NCI-H2081 treated with DMSO at 0.1 percent for 48 hours (cell line): Measurements from ENCODE around the gene SLC16A6.
"Not testable (repeated sequence)": the region's sequence is repeated elsewhere in the genome, so short reads cannot be mapped to it uniquely, and the experiment has no call there.

Experiments
- DNase-seq: peaks from one replicate; lab custom pipeline; 2025; lab: John Stamatoyannopoulos, UW

Gene SLC16A6

DNA sequence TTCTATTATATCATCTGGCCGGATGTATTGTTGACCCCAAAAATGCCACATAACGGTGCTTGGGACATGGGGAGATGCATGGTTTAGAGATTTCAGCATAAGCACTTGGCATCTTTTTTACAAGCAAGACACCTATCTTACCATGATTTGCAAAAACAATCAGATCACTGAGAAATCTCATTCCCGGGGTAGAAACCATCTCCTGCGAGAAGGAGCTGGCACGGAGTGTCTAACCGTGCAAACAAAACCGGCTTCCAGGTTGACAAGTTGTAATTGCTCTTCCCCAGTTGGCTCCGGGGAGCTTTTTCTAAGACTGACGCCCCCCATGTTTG lies 1.0 kb downstream of the SLC16A6 start:
- DNase-seq: no peak

DNA sequence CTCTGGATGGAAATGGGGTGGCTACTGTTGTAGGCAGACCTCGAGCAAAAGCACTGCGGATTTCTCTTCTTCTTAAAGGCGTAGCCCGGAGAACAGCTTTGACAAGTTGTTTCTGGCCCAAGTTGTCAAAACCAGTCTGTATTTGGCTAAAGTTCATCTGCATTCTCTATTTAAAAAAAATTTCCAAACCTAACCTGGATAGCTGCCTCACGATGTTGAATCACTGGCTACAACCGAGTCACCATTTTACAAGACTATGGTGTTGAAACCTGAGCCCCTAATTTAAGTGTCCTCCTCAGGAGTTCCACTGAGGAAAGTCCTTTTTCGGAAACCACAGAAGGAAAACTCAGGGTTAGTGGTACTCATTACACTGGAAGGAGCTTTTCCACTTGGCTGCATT lies 1.5 kb downstream of the SLC16A6 start:
- no peak for DNase-seq

DNA sequence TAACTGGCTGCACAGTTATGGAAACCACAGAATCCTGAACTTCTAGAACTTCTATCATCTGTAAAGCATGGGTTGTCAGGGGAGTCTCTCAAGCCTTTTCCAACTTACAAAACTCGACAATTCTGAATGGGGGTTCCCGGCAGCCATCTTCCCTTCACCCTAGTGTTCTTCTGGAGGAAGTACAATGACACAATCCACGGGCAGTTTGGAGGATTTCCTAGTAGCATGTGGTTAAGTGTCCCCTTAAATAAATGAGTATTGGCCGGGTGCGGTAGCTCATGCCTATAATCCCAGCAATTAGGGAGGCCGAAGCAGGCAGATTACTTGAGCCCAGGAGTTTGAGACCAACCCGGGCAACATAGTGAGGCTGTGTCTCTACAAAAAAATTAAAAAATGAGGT lies 2.1 kb downstream of the SLC16A6 start:
- DNase-seq: no peak

DNA sequence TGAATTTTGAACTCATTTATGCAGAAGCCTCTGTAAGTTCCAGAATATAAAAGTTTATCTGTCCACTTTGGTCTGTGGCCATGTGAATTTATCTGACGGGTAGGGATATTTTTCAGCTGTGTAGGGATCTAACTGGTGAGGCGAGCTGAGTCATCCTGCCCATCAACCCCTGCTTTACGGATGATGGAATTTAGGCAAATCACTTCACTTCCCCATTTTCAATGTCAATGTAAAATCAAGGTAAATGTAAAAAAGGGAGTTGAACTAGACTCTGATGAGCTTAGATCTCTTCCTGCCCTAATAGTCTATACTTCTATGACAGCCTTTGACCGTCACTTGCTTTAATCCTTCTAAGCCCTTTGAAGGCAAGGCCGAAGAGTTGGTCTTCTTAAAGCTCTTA lies 2.6 kb downstream of the SLC16A6 start:
- no peak for DNase-seq

DNA sequence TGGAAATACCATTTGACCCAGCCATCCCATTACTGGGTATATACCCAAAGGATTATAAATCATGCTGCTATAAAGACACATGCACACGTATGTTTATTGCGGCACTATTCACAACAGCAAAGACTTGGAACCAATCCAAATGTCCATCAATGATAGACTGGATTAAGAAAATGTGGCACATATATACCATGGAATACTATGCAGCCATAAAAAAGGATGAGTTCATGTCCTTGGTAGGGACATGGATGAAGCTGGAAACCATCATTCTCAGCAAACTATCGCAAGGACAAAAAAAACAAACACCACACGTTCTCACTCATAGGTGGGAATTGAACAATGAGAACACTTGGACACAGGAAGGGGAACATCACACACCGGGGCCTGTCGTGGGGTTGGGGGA lies 9.0 kb downstream of the SLC16A6 start:
- DNase-seq: not testable (repeated sequence)

DNA sequence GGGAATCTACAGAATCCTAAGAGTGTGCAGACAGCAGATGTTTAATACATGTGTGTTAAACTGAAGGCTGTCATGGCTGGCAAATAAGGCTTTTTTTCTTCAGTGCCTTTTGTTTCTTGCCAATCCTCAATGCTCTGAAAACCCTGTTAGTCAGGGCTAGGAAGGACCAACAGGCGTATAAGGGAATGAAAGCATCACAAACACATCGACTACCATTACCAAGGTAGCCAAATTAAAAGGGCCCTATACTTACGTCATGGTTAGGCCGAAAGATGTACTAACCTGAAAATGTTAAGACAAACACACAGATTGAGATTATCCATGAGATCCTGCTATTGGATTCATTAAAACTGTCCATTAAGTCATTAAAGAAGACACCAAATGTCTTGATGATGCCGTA lies 13.1 kb downstream of the SLC16A6 start:
- no peak for DNase-seq

DNA sequence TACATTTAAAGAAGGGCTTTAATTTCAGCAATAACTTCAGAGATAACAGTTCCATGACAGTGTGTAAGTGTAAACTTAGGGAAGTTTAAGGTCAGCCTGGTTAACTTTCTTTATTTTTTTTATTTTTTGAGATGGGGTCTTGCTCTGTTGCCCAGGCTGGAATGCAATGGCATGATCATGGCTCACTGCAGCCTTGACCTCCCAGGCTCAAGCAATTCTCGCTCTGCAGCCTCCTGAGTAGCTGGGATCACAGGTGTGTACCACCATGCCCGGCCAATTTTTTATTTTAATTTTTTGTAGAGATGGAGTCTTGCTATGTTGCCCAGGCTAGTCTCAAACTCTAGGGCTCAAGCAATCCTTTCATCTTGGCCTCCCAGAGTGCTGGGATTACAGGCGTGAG lies 14.6 kb downstream of the SLC16A6 start:
- not testable (repeated sequence) for DNase-seq

DNA sequence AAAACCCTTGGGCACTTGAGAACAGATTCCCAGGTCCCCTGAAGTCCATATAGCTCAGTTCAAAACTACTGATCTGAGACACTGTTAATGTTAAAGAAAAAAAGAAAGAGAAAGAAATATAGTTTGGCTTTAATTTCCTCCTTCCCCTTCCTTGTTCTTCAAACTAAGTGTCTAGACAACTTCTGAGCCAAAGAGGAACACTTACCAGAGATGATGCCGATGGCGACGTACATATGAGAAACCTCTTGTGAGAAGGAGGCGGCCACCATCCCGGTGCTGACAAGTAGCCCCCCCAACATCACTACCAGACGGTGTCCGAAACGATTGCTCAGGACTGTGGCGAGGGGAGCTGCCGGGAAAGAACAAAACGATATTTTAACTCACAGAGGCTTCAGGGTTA lies 17.2 kb downstream of the SLC16A6 start:
- no peak for DNase-seq

DNA sequence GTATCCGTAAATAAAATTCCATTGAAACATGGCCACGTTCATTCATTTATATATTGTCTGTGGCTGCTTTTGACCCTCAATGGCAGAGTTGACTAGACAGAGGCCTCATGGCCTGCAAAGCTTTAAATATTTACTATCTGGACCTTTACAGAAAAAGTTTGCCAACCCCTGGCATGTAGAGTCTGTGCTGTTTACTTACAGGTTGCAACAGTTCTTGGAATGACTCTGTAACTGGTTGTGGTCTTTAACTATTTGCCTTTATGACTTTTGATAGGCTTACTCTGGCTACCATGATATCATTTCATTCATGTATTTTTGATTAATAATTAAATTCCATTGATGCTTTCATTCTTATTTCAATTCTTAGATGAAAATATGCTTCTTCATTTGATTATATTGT lies 25.1 kb downstream of the SLC16A6 start:
- DNase-seq: not testable (repeated sequence)

DNA sequence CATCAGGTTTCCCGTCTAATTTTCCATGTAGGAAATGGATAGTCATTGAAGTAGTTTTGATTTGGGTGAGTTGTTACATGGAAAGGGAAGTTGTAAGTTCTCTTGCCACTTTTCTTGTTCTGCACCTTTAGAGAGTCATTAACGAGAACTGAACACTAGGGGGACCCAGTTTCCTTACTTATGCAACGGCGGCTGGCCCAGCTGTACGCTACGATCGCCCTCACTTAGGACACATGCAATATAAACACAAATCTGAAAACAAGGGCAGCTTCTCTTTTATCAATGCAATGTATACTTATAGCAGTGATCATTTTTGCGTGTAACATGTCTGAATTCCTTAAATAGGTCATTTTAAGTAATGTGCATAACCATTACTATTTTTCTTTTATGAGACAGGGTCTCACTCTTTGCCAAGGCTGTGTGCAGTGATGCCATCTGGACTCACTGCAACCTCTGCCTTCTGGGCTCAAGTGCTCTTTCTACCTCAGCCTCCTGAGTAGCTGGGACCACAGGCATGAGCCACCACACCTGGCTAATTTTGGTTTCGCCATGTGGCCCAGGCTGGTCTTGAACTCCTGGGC lies 27.7 kb downstream of the SLC16A6 start:
- not testable (repeated sequence) for DNase-seq

DNA sequence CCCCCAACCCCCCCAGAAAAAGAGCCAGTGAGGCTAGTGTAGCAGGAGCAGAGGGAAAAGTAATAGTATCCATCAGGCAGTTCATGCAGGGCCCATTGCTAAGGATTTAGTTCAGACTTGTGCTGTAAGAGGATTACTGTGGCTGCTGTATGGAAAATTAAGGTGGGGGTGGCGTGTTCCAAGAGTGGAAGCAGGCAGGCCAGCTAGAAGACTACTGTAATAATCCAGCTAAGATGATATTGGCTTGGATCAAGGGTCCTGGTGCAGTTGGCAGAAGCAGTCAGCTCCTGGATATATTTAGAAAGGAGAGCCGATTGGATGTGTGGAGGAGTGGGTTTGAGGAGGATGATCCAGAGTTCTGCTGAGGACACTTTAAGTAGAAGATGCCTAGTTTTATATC lies 28.5 kb downstream of the SLC16A6 start:
- not testable (repeated sequence) for DNase-seq

DNA sequence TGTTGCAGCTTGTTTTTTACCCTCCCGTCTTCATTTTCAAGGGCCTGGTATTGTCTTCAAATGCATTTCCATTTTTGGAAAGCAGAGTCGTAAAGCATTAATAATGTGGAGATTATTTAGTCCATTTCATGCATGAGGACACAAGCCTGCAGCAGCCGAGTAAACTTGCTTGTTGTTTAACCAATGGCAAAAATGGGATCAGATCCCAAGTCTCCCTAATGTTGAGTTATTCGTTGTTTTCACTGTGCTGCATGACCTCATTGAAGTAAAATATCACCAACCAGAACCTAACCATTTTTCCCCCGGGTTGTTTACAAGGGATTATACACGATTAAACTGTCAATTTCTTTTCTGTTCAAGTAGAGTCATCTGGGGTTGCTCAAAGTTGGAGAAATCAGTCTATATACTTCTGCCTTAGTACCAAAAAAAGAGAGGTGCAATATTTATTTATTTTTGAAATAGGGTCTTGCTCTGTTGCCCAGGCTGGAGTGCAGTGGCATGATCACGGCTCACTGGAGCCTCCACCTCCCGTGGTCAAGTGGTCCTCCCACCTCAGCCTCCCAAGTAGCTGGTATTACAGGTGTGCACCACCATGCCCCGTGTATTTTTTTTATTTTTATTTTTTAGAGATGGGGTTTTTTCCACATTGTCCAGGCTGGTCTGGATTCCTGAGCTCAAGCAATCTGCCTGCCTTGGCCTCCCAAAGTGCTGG lies 30.7 kb downstream of the SLC16A6 start:
- DNase-seq: no peak

DNA sequence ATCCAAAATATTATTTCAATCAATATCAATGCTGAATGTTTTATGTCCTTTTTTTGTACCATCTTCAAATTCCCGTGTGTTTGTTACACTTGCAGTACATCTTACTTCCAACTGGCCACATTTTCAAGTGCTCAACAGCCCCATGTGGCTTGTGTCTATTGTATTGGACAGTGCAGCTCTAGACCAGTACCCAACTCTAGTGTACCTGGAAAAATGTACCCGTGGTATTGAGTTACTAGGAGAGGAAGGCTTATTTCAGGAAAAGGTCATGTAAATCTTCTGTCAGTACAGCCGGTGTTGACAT lies 31.3 kb downstream of the SLC16A6 start:
- not testable (repeated sequence) for DNase-seq

DNA sequence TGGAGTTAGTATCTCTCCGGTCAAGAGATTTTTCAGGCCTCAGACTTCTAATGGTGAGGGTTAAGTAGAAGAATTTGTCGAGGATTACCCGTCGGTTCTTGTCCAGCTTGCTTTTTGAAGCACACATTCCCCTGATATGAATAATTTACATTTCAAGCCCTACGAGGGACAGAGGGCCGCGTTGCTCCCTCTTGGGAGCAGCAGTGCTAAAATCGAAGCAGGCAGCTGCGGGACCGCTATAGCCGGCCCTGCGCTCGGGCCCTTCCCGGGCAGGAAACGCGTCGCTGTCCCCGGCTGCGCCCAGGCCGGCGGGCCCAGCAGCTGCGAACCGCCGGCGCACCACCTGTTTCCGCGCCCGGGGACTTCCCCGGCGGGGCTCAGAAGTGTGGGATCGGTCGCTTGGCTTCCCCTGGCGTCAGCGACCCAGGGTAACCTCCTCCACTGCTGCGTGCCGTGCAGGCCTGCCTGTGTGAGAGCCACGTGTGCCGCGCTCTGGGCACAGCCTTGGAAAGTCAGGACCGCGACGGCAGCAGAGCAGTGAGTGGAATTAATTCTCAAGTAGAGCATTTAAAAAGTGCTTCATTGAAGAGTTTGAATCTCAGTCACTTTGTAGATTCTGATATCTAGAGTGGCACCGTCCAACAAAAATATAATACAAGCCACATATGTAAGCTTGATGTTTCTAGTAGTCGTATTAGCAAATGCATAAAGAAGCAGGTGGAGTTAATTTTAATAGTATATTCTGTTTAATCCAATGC lies 31.9 kb downstream of the SLC16A6 start:
- not testable (repeated sequence) for DNase-seq

DNA sequence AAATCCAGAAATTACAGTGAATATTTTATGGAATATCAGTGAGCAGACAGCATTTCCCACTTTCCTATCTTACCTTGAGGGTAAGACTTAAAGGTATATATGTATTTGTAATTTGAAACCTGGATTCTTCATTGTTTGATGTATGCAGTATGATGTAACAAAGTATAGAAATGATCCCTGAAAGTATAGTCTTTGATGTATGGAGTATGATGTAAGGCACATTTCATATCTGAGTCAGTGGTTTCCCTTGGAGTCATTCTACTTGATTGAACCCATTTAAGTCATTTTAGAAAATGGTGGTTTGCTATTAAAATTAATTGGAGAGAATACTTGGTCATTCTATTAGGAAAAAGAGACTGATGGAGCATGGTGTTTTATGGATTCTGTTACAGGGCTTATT lies 33.0 kb downstream of the SLC16A6 start:
- no peak for DNase-seq

DNA sequence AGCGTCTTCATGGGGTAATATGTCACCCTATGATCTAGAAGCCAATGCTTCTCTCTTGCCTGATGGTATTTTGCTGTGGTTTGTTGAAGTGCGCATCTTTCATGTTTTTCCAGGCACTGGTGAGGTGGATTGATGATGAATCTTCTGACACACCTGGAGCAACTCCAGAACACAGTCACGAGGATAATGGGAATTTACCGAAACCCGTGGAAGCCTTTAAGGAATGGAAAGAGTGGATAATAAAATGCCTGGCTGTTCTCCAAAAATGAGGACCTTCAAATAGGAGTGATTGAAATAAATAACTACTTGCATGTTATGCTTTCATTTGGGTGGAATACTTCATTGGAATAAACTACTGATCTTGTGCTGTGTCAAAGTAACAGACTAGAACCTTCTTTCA lies 34.2 kb downstream of the SLC16A6 start:
- not testable (repeated sequence) for DNase-seq

DNA sequence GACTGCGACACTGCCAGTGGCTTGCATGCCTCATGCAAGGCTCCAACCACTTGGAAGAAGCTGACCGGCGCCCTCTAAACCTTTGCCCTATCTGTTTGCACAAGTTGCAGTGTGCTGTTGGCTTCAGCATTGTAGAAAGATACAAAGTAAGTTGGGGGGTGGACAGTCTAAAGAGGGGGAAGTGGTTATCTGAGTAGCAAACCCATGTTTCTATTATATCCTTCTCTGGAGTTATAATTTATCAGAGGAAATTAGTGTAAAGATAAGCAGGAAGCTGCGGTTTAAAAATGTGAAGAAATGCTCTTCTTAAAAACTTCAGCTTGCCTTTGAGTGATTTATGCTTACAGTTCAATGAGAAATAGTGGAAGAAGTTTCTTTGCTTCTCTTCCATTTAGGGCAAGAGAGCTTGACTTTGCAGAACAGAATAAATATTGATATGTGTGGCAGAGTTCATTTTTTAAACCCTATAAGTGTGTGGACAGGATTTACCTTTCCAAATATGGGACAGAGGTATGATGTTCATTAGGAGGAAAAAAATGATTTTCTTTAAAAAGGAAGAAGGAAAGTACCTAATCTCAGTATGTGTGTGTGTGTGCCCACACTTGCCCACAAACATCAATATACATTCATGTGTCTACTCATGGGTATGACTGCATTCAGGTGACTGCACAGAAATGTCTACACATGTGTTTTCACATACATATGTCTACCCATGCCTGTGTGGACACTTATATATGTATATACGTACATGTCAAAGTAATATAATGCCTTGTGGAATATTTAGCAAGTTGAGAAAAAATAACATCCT lies 35.0 kb downstream of the SLC16A6 start:
- DNase-seq: no peak

DNA sequence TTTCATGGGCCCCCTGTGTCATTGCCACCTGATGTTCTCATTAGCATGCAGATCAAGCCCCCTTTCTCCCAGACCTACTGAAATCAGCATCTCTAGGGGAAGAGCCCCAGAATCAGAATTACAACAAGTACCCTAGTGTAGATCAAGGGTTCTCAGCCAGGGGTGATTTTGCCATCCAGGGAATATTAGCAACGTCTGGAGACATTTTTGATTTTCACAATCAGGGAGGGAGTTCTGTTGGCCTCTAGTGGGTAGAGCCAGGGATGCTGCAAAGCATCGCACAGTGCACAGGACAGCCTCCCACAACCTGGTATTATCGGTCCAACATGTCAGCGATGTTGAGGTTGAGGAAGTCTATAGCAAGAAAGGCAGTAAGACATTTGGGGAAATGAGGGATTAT lies 35.8 kb downstream of the SLC16A6 start:
- DNase-seq: no peak

DNA sequence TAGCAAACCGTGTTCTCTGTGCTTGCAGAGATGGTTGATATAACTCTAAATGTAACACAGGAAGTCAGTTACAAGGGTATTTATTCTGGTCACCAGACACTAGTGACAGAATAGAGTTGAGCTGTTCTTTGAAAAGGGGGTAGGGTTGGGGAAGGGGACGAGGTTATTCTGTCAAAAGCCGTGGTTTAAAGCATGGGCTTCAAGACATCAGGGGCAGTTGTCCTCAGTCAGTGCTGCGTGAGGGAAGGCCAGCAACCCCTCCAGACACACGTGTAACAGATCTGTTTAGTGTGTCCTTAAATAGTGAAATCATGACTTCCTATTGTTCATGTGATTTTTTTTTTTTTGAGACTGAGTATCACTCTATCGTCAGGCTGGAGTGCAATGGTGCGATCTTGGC lies 37.5 kb downstream of the SLC16A6 start:
- not testable (repeated sequence) for DNase-seq

DNA sequence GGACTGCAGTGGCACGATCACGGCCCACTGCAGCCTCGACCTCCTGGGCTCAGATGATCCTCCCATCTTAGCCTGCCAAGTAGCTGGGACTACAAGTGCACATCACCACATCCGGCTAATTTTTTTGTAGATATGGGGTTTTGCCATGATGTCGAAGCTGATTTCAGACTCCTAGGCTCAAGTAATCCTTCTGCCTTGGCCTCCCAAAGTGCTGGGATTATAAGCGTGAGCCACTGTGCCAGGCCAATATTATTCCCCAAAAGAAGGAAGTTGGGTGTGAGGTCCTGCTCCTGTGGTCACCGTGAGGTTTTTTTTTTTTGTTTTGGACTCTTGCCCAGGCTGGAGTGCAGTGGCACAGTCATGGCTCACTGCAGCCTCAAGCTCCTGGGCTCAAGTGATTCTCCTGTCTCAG lies 41.6 kb downstream of the SLC16A6 start:
- no peak for DNase-seq

DNA sequence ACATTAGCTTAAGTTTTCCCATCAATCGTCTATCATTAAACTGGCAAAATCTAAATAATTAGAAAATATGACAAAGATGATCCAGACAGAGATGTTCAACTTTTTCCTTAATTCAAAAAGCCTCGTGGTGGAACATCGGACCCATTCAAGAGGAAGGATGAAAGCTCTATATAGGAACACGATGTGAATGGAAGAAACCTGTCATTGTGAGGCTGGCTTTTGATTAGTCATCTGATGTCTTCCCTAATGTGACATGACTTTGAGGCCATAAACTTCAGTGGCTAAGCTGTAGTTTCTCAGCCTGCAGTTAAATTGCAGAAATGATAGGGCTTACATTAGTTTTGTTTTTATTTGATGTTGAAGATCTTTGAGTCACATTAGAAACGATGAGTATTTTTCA lies 42.0 kb downstream of the SLC16A6 start:
- no peak for DNase-seq

DNA sequence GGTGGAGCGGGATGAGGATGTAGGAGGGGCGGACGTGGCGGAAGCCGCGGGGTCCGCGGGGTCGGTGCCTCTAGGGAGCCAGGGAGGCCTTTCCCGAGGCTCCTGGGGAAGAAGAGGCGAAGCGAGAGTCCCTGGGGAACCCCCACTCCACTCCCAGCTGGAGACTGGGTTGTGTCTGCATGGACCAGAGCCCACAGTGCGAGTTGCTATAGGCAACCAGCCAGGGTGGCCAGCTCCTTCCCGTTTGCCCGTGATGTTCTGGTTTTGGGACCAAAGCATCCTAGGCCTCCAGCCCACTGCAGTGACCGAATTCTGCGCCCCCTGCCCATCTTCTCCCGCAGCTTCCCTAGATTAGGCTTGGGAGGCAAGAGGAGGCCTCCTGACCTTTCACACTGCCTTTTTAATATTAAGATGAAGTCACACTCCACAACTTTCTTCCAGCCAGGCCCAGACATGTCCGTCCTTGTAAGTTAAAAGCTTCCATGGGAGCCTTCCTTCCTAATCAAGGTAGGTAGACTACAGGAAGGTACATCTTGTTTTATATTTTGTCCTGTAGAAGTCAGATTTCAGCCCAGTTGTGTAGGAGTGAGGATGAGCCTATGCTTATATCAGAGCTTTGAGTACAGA lies 42.6 kb downstream of the SLC16A6 start:
- no peak for DNase-seq
